Cortex of kidney (tissue), 1 donor: Measurements from ENCODE around the gene C1orf115.
"Not testable (repeated sequence)": the region's sequence is repeated elsewhere in the genome, so short reads cannot be mapped to it uniquely, and the experiment has no call there.

Experiments
- DNase-seq: peaks from one replicate; lab custom pipeline; 2025; lab: John Stamatoyannopoulos, UW

C1orf115 gene

GRCh38 chr1:220726634-220727033 lies 36.5 kb downstream of the C1orf115 start:
- no peak for DNase-seq

- DNase-seq, result no peak
Observed at GRCh38 chr1:220727519-220727918, 37.4 kb downstream of the C1orf115 start.

- no peak for DNase-seq
Observed at GRCh38 chr1:220730486-220730885, 40.3 kb downstream of the C1orf115 start.

GRCh38 chr1:220732137-220732536 lies 42.0 kb downstream of the C1orf115 start:
- DNase-seq, result no peak

GRCh38 chr1:220732621-220733020 lies 42.5 kb downstream of the C1orf115 start:
- DNase-seq, result no peak

GRCh38 chr1:220733086-220733601 lies 43.0 kb downstream of the C1orf115 start:
- no peak for DNase-seq

- no peak for DNase-seq
Observed at GRCh38 chr1:220734571-220735326, 44.6 kb downstream of the C1orf115 start.

GRCh38 chr1:220736283-220736682 lies 46.1 kb downstream of the C1orf115 start:
- not testable (repeated sequence) for DNase-seq

GRCh38 chr1:220741349-220741748 lies 51.2 kb downstream of the C1orf115 start:
- DNase-seq, result no peak

GRCh38 chr1:220741825-220742224 lies 51.7 kb downstream of the C1orf115 start:
- no peak for DNase-seq

- no peak for DNase-seq
Observed at GRCh38 chr1:220742520-220742919, 52.4 kb downstream of the C1orf115 start.

- no peak for DNase-seq
Observed at GRCh38 chr1:220746851-220747250, 56.7 kb downstream of the C1orf115 start.

GRCh38 chr1:220747437-220748088 lies 57.4 kb downstream of the C1orf115 start:
- no peak for DNase-seq

GRCh38 chr1:220748089-220748934 lies 58.1 kb downstream of the C1orf115 start, which contains the start of gene MTARC2:
MTARC2 (plus strand) TSS chr1:220748322; CDS start chr1:220748532, 210 bp downstream.
- DNase-seq, result no peak
